ENCODE results near the gene ALKBH1.
A peak's percentile ranks its signal among the peaks of the same experiment; 100 is the strongest.
"Not testable (repeated sequence)": the region's sequence is repeated elsewhere in the genome, so short reads cannot be mapped to it uniquely, and the experiment has no call there.

Gene ALKBH1

GRCh38 chr14:77707724-77708408, at the start of gene ALKBH1, which contains the start of gene SLIRP:
ALKBH1 (minus strand) TSS chr14:77708023; CDS start chr14:77708004, 19 bp downstream.
SLIRP (plus strand) TSS chr14:77708103; CDS start chr14:77708112, 9 bp downstream.
- DNase-seq (ENCODE audit: low spot score): peak; percentile 89
- ChIA-PET CTCF (interaction anchor here (0.6 to 1.1 kb wide), 4 partner anchors 9 to 337 kb away, joined by 3 read pairs; no protein-coding TSS in a partner anchor), POLR2A (ENCODE audit: low non-redundant PET) (no interaction called here)
- TF ChIP-seq CTCF (conservative IDR thresholded peaks at IDR 0.05; ENCODE audit: low read depth): no peak
- peak within 1 kb of the TSS; percentile 63 for H3K27ac ChIP-seq

GRCh38 chr14:77752799-77753516, 45.1 kb upstream of the ALKBH1 start:
- no peak for DNase-seq (ENCODE audit: low spot score)
- no peak overlapping the region for H3K27ac ChIP-seq
- no peak for TF ChIP-seq CTCF (conservative IDR thresholded peaks at IDR 0.05; ENCODE audit: low read depth)
- ChIA-PET CTCF (interaction anchor here (0.6 kb wide), 1 partner anchor 78 kb away, joined by 3 read pairs; no protein-coding TSS in a partner anchor), POLR2A (ENCODE audit: low non-redundant PET) (no interaction called here)

GRCh38 chr14:77752266-77752665, 44.4 kb upstream of the ALKBH1 start:
- ChIA-PET POLR2A (ENCODE audit: low non-redundant PET) (no interaction called here), CTCF (interaction anchor here (0.5 kb wide), 1 partner anchor 43 kb away, joined by 5 read pairs; no protein-coding TSS in a partner anchor)
- TF ChIP-seq CTCF (conservative IDR thresholded peaks at IDR 0.05; ENCODE audit: low read depth): no peak
- H3K27ac ChIP-seq: no peak overlapping the region
- no peak for DNase-seq (ENCODE audit: low spot score)

GRCh38 chr14:77747425-77747824, 39.6 kb upstream of the ALKBH1 start:
- POLR2A ChIA-PET (ENCODE audit: low non-redundant PET); CTCF ChIA-PET; H3K27ac ChIP-seq; DNase-seq (ENCODE audit: low spot score): not testable (repeated sequence)

- no peak overlapping the region for H3K27ac ChIP-seq
- POLR2A ChIA-PET (ENCODE audit: low non-redundant PET): no interaction called here
- CTCF ChIA-PET: no interaction called here
- DNase-seq (ENCODE audit: low spot score): no peak
- TF ChIP-seq CTCF (conservative IDR thresholded peaks at IDR 0.05; ENCODE audit: low read depth): no peak
These were observed 38.4 kb upstream of the ALKBH1 start for GRCh38 chr14:77746064-77746702.

GRCh38 chr14:77741438-77741837, 33.6 kb upstream of the ALKBH1 start:
- ChIA-PET POLR2A (ENCODE audit: low non-redundant PET) (no interaction called here), CTCF (interaction anchor here (0.5 to 0.7 kb wide), 3 partner anchors 9 to 825 kb away, joined by 3 to 4 read pairs (median 4); no protein-coding TSS in a partner anchor)
- DNase-seq (ENCODE audit: low spot score): no peak
- no peak for TF ChIP-seq CTCF (conservative IDR thresholded peaks at IDR 0.05; ENCODE audit: low read depth)
- H3K27ac ChIP-seq: no peak overlapping the region
